ENCODE results near the gene HYAL1.
"Not testable (repeated sequence)": the region's sequence is repeated elsewhere in the genome, so short reads cannot be mapped to it uniquely, and the experiment has no call there.

Gene HYAL1

DNA sequence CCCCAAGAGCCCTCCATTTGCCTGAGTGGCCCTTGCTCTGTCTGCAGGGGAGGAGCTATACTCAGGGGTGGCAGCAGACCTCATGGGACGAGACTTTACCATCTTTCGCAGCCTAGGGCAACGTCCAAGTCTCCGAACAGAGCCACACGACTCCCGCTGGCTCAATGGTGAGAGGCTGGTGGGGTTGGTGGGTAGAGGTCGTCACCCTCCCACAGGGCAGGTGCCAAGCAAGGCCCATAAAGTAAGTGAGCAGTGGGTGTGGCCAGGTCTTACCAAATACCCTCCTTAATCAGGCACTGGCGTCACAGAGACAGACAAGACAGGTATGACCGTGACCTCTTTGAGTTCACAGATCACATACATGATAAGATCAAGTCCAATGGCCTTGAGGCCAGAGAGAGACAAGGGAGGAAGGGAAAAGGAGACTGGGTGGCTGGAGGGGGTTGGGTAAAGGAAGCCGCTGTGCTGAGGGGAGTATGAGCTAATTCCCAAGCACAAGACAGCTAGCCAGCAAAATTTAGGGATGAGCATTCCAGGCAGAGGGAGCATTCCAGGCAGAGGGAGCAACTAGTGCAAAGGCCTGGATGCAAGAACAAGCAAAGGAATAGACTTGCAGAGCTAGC lies 31.9 kb downstream of the HYAL1 start:
- no peak for ATAC-seq

DNA sequence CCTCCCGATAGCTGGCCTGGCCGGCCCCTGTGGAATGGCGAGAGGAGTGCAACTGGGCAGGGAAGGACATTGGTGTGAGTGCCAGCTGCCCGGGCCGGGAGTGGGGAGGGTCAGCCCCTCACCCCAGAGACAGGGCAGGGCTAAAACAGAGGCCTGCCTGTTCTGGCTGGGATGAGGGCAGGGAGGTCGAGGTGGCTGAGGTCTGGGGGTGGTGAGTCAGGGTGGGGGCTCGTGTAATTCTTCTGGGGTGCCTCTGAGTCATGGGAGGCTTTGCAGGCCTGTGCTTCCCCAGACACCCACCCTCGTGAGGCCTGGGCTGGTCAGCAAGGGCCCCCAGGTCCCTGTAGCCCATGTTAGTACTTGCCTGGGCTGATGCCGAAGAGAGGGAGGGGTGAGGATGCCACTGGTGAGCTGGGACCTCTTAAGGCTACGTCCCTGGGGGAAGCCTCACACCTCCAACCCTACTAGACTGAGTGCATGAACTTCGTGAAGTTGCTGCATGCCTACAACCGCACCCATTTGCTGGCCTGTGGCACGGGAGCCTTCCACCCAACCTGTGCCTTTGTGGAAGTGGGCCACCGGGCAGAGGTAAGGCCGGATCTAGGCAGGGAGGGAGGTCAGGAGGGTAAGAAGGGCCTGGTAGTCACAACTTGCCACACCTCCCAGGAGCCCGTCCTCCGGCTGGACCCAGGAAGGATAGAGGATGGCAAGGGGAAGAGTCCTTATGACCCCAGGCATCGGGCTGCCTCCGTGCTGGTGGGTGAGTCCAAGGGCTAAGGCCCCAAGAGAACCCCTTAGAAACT lies 32.8 kb downstream of the HYAL1 start:
- no peak for ATAC-seq

DNA sequence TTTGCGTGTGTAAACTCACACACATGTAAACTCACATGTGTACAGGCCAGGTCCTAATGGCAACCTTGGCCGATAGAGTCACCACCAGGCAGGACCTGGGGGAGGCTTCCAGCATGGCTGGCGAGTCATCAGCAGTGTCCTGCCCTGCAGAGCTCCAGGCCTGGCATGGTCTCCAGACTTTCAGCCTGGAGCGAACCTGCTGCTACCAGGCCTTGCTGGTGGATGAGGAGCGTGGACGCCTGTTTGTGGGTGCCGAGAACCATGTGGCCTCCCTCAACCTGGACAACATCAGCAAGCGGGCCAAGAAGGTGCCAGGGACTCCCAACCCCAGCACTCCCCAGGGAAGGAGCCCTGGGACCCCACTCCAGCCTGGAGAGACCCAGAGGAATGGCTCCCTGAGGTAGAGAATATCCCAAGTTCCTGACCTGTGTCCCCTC lies 33.4 kb downstream of the HYAL1 start:
- ATAC-seq, result no peak

DNA sequence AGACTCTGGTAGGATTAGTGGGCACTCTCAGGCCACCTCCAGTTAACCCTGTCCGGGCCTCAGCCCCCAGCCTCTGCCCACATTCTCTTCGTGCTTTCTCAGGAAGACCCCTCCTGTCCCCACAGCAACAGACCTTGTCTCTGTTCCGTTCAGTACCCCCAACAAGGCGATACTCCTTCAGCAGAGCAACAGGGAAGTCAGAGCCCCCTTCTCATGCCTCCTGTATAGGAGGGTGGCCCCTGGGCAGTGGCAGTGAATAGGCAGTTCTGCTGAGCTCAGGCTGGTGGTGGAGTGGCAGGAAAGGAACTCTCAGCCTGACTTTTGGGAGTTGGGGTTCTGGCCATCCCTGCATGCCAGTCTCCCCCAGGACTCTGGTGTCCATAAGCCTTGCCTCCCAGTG lies 33.9 kb downstream of the HYAL1 start:
- no peak for ATAC-seq

DNA sequence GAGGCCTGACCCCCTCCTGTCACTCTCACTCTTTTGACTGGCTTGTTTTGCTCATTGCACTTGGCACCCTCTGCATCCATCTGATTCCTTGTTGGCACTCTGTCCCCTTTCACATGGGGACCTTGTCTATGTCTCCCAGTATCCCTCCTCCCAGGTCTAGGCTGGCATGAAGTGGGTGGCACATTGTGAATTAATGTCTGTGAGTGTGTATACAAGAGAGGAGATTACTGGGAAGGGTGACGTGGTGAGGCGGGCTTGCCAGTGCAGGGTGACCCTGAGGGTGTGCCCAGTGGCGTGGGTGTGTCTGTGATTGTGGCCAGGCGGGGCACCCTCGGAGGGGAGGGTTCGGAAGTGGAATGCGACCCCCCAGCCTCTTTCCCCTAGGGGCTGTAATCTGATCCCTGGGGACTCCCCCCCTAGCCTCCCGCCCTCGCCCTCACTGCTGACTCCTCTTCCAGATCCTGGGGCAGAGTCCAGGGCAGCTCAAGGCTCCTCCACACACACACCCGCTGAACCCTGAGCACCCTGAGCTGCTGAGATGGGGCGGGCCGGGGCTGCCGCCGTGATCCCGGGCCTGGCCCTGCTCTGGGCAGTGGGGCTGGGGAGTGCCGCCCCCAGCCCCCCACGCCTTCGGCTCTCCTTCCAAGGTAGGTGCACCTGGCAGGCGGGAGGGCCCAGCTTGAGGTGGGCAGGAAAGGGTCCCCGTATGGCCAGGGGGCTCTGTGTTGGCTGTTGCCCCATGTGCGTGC lies 34.5 kb downstream of the HYAL1 start, which contains the start of gene SEMA3B:
Gene SEMA3B, plus strand, starts transcription at position 445 of the 749 bp plus-strand sequence. Its CDS starts 94 bp downstream, at position 539.
- ATAC-seq, result no peak

DNA sequence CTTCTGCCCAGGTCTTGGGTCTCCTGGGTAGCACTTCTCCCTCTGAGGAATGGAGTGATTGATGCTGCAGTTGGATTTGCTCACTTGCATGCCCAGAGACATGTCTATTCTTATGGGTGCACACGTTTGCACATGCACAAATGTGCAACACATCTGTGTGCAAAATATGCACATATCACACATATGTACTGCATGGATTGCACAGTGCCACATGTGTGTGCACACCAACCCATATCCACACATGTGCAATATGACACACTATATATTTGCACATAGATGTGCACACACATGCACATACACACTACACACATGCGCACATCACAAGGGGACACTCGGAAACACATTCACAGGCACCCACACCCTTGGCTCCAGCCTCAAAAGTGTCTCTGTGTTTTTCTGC lies 35.1 kb downstream of the HYAL1 start:
- ATAC-seq, result no peak

DNA sequence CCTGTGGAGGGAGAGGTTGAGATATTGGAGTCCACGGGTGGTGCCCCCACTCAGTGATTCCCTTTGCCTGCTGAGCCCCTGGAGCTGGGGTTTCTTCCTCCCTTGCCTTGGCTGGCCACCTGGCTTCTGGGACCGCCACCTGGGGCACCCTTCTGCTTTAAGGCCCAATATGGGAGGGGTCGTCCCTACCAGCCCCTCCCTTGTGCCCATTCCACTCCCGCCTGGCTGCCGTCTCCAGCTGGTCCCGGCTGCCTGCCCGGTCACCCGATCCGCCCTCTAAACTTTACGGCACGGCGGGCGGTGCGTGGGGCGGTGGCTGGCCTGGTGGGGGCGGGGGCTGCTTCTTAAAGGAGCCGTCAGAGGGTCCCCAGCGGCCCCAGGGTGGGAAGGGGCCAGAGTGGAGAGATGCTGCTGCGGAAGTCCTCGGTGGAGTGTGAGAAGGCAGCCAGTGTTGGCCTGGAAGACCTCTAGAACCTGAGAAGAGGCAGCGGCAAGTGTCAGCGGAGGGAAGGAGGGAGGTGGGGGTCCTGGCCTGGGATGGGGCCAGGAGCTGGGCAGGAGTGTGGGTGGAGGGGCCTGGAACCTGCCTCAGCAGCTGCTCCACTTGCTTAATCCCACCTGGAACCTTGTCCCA lies 36.0 kb downstream of the HYAL1 start:
- no peak for ATAC-seq

DNA sequence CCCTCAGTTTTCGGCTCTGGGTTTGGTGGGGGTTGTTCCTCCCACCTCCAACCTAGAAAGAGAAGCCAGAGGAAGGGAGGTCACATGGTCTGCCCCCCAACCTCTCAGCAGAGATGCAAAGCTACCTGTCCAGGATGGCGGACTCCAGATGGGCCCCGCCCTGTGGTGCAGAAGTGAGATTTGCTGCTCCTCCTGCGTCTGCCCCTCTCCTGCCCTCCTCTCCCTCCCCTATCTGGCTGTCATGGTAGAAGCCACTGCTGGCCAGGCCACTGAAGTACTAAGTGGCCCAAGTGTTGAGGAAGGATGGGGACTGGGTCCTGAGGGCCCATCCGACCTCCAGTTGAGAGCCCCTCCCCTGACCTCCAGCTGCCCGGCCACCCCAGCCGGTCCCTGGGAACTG lies 36.5 kb downstream of the HYAL1 start:
- ATAC-seq, result no peak

DNA sequence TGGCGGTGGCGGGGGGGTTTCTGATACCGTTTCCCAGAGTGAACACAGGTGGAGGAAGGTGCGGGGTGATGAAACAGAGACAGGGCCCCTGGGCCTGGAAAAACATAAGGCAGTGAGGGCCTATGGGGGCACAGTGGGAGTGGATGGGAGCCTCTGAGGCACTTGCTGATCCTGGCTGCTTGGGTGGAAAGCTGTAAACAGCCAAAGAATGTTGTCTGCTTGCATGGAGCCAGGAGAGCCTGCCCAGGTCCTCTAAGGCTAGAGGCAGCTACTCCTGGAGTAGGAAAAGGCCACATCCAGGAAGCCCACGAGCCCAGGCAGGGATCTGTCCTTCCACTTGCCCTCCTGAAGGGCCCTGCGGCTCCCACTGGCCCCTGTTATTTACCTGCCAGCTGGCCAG lies 37.4 kb downstream of the HYAL1 start:
- ATAC-seq, result no peak

DNA sequence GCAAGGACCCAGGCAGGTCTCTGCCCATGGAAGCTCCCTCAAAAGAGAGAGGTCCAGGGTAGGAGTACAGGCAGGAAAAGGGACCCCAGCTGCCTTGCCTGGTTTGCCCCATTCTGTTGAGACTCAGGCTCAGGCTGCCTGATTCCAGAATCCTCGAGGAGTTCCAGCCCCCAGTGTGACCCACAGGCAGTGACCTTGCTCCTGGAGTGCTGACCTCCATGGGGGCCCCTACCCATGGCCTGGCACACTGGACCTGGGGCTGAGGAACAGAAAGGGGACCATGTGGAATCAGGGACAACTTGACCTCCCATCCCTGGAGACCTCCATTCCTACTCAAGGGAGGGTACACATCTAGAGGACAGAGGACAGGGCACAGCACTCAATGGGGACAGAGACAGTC lies 37.8 kb downstream of the HYAL1 start:
- ATAC-seq, result no peak

DNA sequence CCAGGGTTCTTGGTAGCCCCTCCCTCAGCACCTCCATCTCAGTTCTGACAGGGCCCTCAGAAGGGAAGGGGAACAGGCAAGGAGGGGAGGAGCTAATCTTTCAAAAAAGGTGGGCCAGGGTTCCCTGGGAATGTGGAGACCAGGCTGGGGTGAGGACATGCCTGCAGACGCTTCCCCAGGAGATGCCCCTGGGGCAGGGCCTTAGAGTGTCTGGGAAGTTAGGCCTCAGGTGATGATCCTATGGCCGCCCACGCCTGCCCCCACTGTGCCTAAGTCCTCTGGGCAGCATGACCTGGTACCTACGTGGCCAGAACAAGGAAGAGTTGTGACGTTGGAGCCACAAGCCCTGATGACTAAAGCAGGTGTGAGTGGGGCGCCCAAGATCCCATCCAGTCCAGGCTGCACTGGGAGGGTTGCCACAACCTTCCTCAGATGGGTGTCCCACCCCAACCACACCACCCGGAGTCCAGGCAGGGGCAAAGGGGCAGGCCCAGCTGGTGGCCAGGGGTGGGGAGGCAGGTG lies 38.3 kb downstream of the HYAL1 start:
- no peak for ATAC-seq

DNA sequence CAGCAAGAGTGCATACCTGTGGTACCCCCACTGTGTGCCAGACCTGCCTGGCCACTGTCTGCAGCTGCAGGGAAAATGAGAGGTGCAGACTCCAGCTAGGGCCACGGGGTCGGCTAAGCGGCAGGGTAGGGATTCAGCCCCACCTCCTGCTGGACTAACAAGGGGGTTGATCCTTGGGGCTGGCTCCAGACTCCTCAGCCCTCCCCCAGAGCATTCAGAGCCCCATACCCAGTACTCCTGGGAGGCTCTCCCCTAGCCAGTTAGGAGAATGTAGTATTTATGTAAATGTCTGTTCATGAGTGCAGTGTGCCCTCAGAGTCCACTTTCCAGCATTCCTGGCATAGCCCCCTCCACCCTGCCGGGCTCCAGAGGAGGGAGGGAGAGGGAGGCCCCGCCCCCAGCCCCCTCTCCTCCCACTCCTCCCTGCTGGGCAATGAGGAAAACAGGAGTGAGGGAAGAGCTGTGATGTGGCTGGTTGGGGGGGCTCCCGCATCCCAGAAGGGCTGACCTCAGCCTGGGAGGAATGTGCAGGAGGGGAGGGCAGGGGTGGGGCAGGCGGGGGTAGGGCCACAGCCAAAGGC lies 38.9 kb downstream of the HYAL1 start:
- ATAC-seq, result no peak

DNA sequence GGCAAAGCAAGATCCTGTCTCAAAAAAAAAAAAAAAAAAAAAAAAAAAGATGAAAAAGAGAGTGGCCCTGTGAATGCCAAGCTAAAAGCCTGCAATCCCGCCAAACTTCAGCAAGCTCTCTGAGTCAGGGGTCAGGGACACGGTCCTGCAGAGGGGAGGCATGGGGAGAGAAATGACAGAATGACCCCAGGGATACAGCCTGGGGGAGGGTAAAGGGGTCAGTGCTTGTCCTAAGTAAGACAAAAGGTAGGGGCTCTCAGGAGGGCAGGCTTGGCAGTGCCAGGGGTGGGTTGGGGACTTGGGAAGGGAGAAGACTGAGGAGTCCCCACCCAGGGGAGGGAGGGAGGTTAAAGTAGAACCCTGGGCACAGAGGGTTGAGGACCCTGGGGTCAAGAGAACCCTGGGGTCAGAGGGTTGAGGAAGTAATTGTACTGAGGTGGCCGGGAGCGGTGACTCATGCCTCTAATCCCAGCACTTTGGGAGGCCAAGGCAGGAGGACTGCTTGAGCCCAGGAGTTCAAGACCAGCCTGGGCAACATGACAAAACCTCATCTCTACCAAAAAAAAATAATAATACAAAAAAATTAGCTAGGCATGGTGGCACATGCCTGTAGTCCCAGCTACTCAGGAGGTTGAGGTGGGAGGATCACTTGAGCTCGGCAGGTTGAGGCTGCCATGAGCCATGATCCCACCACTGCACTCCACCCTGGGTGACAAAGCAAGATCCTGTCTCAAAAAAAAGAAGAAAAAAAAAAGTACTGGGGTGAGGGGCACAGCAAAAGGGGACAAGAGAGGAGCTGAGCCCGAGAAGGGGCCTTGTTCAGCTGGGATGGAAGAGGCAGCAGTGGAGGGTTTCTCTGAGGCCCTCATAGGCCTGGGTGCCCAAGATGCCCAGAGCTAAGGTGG lies 39.6 kb downstream of the HYAL1 start:
- no peak for ATAC-seq

DNA sequence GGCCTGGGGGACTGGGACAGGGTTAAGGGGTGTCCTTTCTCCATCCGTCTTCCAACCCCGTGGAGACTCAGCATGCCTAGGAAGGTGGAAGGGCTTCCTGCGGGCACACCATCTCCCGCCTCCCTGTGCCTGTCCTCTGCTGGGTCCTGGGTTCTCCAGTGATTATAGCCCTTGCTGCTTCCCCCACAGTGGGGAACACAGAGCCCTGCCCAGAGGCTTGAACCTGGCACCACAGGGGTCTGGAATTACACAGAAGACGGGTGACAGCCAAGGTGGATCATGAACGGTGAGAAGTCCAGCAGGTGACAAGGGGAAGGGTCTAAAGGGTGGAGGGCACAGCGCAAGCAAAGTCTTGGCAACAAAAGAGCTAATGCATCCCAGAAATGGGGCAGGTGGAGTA lies 40.6 kb downstream of the HYAL1 start:
- no peak for ATAC-seq

DNA sequence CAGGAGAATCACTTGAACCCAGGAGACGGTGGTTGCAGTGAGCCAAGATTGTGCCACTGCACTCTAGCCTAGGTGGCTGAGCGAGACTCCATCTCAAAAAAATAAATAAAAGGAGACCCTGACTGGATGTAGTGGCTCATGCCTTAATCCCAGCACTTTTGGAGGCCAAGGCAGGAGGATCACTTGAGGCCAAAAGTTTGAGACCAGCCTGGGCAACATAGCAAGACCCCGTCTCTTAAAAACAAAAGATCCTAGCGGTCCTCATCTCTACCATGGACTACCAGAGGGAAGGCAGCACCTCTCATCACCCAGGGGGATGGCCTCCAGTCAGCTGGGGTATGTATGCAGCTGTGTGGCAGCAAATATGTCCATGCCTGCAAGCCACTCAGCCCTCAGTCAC lies 41.2 kb downstream of the HYAL1 start:
- ATAC-seq, result not testable (repeated sequence)

DNA sequence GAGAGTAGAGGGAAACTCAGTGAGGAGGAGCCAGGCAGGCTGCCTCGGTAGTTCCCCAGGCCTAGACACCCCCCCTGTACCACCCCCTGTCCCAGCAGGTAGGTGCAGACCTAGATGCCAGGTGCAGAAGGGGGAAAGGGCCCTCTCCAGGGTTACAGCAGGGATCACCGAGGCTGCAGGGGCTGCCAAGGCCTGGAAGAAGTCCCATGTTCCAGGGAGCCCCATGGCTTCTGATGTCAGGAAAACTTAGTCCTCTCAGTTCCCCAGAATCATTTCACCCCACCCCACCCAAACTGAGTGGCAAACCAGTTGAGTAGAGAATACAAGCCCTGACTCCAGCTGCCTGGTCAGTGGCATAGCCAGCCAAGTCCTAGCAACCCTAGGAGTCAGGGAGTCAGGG lies 41.9 kb downstream of the HYAL1 start:
- no peak for ATAC-seq

DNA sequence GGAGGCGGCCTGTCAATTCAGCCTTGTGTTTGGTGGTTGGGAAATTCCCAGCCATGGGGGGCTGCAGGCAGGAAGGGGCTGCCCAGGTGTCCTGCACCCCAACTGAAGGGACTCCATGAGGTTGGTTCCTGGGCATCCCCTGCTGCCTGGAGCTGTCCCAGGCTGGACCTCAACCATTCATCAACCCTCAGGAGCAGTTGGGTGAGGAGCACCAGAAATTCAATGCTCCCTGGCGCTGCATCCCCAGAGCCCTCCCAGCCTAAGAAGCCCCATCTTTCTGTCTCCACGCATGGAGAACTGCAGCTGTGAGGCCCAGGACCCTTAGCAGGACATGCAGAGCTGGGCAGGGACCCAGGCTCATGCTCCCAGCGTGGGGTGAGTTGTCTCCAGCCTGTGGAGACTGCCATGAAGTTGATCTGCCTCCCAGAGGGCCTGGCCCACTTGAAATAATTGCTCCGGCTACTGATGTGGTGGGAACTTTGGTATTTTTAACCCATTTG lies 42.4 kb downstream of the HYAL1 start:
- no peak for ATAC-seq

DNA sequence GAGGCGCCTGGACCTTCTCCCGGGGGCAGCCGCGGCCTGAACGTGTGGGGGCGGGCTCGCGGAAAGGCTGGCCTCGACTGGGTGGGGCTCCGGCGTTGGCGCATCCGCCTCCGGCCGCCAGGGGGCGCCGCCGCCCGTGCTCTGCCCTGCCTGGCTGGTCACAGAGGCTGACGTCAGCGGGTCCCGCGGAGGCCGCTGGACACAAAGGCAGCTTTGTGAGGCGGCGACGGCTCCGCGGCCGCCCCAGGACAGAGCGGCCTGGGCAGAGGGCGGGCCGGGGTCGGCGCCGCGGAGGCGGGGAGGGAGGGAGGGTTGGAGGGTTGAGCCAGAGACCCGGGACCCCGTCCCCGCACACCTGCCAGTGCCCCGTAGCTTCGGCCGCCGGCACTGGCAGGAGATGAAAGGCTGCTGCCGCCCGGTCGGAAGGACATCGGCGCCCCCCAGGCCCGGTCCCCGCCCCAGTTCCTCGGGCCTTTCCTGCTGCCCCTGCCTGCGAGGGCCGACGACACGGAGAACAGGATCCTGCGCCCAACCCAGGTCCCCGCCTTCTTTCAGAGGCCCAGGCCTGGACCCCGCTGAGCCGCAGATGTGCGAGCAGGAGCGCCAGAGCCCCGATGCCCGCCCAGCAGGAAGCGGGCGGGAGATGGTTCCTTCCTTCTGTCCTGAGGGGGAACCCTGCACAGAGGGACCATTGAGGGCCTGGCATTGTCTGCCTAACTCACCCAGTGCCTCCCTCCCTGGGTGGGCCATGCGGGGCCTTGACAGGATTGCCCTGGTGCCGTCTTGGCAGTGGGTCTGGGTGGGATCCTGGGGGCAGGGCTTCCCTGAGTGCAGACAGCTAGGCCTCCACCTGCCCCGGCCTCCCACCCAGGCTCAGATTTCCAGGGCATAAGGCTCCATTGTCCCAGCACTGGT lies 43.1 kb downstream of the HYAL1 start:
- ATAC-seq, result peak; percentile 96 to 98

DNA sequence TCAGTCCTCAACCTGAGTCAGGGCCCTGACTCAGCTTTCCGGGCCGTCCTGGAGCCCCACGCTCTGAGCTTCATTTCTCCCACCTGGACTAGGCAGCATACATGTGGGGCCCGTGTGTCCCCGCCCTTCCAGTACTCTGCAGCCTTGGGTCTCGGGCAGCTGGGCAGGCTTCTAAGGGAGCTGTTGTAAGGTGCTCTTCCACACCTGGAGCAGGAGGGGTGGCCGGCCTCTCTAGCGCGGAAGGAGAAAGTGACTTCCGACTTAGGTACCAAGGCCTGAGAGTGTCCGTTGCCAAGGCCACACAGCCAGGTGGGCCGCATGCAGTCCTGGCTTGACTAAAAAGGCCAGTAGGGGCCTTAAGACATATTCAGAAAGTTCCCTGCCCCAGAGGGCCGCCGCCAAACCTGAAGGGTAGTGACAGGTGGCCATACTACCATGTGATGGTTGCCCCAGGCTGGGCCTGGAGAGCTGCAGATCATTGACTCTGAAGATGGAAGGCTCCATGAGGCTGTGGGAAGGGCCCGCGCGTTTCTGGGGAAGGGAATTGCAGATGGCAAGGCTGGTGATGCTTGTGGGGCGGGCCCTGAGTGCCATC lies 43.8 kb downstream of the HYAL1 start:
- peak; percentile 7 to 8 for ATAC-seq

DNA sequence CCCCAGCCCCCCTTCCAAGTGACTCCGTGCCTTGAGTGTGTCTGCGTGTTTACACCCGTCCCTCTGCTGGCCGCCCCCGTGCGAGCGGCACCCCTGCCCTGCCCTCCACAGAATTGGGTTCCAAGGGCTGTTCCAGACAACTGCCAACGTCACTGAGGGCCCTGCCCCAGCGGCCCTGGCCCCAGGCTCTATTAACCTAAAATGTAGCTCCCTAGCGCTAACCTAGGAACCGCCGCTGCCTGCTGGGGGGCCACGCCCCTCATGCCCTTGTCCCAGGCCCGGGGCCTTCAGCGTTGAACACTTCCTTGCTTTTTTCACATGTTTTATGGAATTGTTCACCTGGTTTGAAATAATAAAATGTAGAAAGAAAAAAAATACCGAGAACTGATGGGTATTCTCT lies 44.4 kb downstream of the HYAL1 start:
- ATAC-seq, result no peak
